Neuronal stem cell (in vitro differentiated cells): ENCODE results near the gene SERPINA5.

ENCODE experiments used
- DNase-seq: peaks from one replicate; pipeline ENCODE4 v3.0.0-alpha.2; 2013; ENCODE audit warnings: low spot score
- H2AFZ ChIP-seq: one replicate; pipeline ENCODE4 v1.6.1; 2013; ENCODE audit warnings: mild to moderate bottlenecking, low read length, inconsistent platforms
- H2AK5ac ChIP-seq: 2 replicates; pipeline ENCODE4 v1.6.1; 2013; ENCODE audit warnings: low read depth, mild to moderate bottlenecking, inconsistent platforms, low read length, moderate library complexity, mixed read lengths
- H2BK120ac ChIP-seq: 2 replicates; pipeline ENCODE4 v1.6.1; 2013; ENCODE audit warnings: low read depth, mild to moderate bottlenecking, inconsistent platforms, low read length, moderate library complexity, mixed read lengths
- H2BK12ac ChIP-seq: one replicate; pipeline ENCODE4 v1.6.1; 2013; ENCODE audit warnings: low read length, inconsistent platforms
- H2BK15ac ChIP-seq: 2 replicates; pipeline ENCODE4 v1.6.1; 2013; ENCODE audit warnings: mild to moderate bottlenecking, low read length, inconsistent platforms, mixed read lengths
- H2BK5ac ChIP-seq: one replicate; pipeline ENCODE4 v1.6.1; 2013; ENCODE audit warnings: inconsistent platforms, mild to moderate bottlenecking, low read length, moderate library complexity
- H3K14ac ChIP-seq: one replicate; pipeline ENCODE4 v1.6.1; 2013; ENCODE audit warnings: low read length, inconsistent platforms
- H3K18ac ChIP-seq: 2 replicates; pipeline ENCODE4 v1.6.1; 2013; ENCODE audit warnings: low read length, inconsistent platforms
- H3K23ac ChIP-seq: 2 replicates; pipeline ENCODE4 v1.6.1; 2013; ENCODE audit warnings: low read depth, mild to moderate bottlenecking, mixed read lengths, low read length, inconsistent platforms; ENCODE audit not compliant: poor library complexity
- H3K27ac ChIP-seq: replicated peaks from 3 replicates; pipeline ENCODE4 v1.5.1; 2013; ENCODE audit warnings: low read length, inconsistent platforms
- H3K27me3 ChIP-seq, 3 experiments: 2 replicates each; pipeline ENCODE4 v1.6.1; 2013; ENCODE audit warnings: low read length in 3 of 3, mild to moderate bottlenecking in 2 of 3, inconsistent platforms in 1 of 3, low read depth in 1 of 3, mixed read lengths in 1 of 3, moderate library complexity in 1 of 3; ENCODE audit not compliant: control insufficient read depth in 3 of 3, insufficient read depth in 3 of 3
- H3K36me3 ChIP-seq, 2 donors: replicated peaks in 1 of 2; 2 replicates each; pipeline ENCODE4 v1.6.1; 2013; ENCODE audit warnings: low read length in 2 of 2; ENCODE audit not compliant: control insufficient read depth in 2 of 2, insufficient read depth in 2 of 2
- H3K4ac ChIP-seq: 2 replicates; pipeline ENCODE4 v1.6.1; 2013; ENCODE audit warnings: inconsistent platforms, mild to moderate bottlenecking, low read length, moderate library complexity
- H3K4me1 ChIP-seq, 2 donors: 1 replicate in 1 of 2; 2 replicates in 1 of 2; pipeline ENCODE4 v1.6.1; 2013; ENCODE audit warnings: low read length in 2 of 2, low read depth in 1 of 2; ENCODE audit not compliant: control insufficient read depth in 2 of 2, insufficient read depth in 1 of 2
- H3K4me2 ChIP-seq: one replicate; pipeline ENCODE4 v1.6.1; 2013; ENCODE audit warnings: mild to moderate bottlenecking, low read length, inconsistent platforms; ENCODE audit not compliant: insufficient read depth, poor library complexity, severe bottlenecking
- H3K4me3 ChIP-seq, 2 donors: 2 replicates each; pipeline ENCODE4 v1.5.1; 2013; ENCODE audit warnings: low read length in 2 of 2, mild to moderate bottlenecking in 2 of 2, inconsistent platforms in 1 of 2, moderate library complexity in 1 of 2
- H3K79me1 ChIP-seq: one replicate; pipeline ENCODE4 v1.6.1; 2013; ENCODE audit warnings: low read depth, mild to moderate bottlenecking, inconsistent platforms, low read length, moderate library complexity
- H3K9ac ChIP-seq: one replicate; pipeline ENCODE4 v1.6.1; 2013; ENCODE audit warnings: mild to moderate bottlenecking, low read depth, low read length, inconsistent platforms; ENCODE audit not compliant: poor library complexity
- H3K9me3 ChIP-seq, 2 donors: replicated peaks in 1 of 2; 2 replicates each; pipeline versions ENCODE3 to v1.6.1; 2013; ENCODE audit warnings: low read length in 2 of 2, mild to moderate bottlenecking in 2 of 2, inconsistent platforms in 1 of 2, low read depth in 1 of 2, mixed read lengths in 1 of 2, moderate library complexity in 1 of 2; ENCODE audit not compliant: control insufficient read depth in 2 of 2, insufficient read depth in 1 of 2
- H4K8ac ChIP-seq: one replicate; pipeline ENCODE4 v1.6.1; 2013; ENCODE audit warnings: low read depth, mild to moderate bottlenecking, inconsistent platforms, low read length, moderate library complexity
- H4K91ac ChIP-seq: one replicate; pipeline ENCODE4 v1.6.1; 2013; ENCODE audit warnings: low read length, low read depth, mild to moderate bottlenecking, inconsistent platforms; ENCODE audit not compliant: poor library complexity
- WGBS, 2 donors: extraction: QIAGEN DNeasy Blood & Tissue Kit; methylation state at CpG; one replicate each; pipeline ENCODE4 v1.1.7; 2013; ENCODE audit warnings: missing lambda C conversion rate in 2 of 2, mixed read lengths in 1 of 2; ENCODE audit not compliant: insufficient read length in 2 of 2, insufficient replicate concordance in 1 of 2; ENCODE audit errors: extremely low coverage in 2 of 2; 5-methylcytosine and 5-hydroxymethylcytosine counted together

The SERPINA5 gene

GRCh38 chr14:94582199-94582750 lies 1.0 kb downstream of the SERPINA5 start:
- Histone ChIP-seq H3K23ac (no peak overlapping the region), H3K9me3 (no peaks in the 10 kb centered on the region), H3K36me3 (no peaks in the 10 kb centered on the region), H4K91ac (no peak overlapping the region), H2BK12ac (no peak overlapping the region), H3K4ac (no peak overlapping the region), H3K4me1 (peaks cover 0 to 10% of the 10 kb centered on the region in 2 donors), H2BK120ac (no peak overlapping the region), H3K9ac (no peak overlapping the region), H3K14ac (no peak overlapping the region), H3K4me3 (no peak overlapping the region), H3K4me2 (no peak overlapping the region), H2BK15ac (no peak overlapping the region), H3K27ac (no peak overlapping the region), H2AFZ (no peak overlapping the region), H2AK5ac (no peak overlapping the region), H2BK5ac (no peak overlapping the region), H3K18ac (no peak overlapping the region), H4K8ac (no peak overlapping the region), H3K79me1 (no peaks in the 10 kb centered on the region), H3K27me3 (no peaks in the 10 kb centered on the region)
- DNase-seq: no peak
- WGBS, 2 donors: no CpG with 5 or more reads among the region's 7 CpGs

DNA sequence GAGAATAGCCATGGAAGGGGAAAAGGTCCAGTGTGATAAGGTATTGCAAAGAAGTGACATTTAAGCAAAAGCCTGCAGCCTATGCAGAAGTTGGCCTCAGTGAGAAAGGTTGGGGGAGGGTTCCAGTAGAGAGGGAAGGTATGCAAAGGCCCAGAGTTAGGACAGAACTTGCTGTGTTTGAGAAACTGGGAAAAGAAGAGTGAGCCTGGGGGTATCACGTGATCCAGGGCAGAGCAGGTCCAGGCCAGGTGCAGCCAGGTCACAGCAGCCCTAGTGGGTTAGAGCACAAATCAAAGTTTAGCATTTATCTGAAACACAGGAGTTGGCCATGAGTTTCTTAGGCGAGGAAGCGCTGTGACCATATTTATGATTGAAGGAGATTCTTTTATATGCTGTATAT lies 1.6 kb downstream of the SERPINA5 start:
- Histone ChIP-seq H3K27me3 (no peaks in the 10 kb centered on the region), H2BK120ac (no peak overlapping the region), H2BK12ac (no peak overlapping the region), H3K4me1 (peaks cover 0 to 10% of the 10 kb centered on the region in 2 donors), H4K8ac (no peak overlapping the region), H3K14ac (no peak overlapping the region), H2AFZ (no peak overlapping the region), H2BK15ac (no peak overlapping the region), H3K9me3 (no peaks in the 10 kb centered on the region), H3K23ac (no peak overlapping the region), H4K91ac (no peak overlapping the region), H3K4ac (no peak overlapping the region), H3K27ac (no peak overlapping the region), H2AK5ac (no peak overlapping the region), H3K4me2 (no peak overlapping the region), H2BK5ac (no peak overlapping the region), H3K79me1 (no peaks in the 10 kb centered on the region), H3K36me3 (no peaks in the 10 kb centered on the region), H3K18ac (no peak overlapping the region), H3K4me3 (no peak overlapping the region), H3K9ac (no peak overlapping the region)
- no peak for DNase-seq
- no CpG with 5 or more reads among the region's 3 CpGs for WGBS, 2 donors

DNA sequence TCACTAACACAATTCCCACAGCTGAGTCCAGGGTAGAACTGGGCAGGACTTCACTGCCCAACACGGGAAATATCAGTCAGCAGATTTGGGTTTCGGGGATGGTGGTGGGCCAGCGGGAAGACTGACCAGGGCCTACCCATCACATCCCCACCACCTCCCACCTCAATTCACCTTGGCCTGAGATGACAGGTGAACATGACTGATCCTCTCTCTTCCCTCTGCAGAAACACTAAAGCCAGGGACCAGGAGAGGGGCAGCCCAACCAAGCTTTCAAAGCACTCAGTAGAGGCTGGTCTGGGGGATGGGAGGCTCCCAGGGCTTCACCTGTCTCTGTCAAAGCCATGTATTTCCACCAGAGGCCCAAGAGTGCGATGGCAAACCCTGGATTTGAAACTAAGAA lies 2.3 kb downstream of the SERPINA5 start:
- H2BK5ac ChIP-seq: no peak overlapping the region
- no peak overlapping the region for H3K4me2 ChIP-seq
- H2BK15ac ChIP-seq: no peak overlapping the region
- no peak overlapping the region for H3K27ac ChIP-seq
- H2BK120ac ChIP-seq: no peak overlapping the region
- no peaks in the 10 kb centered on the region for H3K36me3 ChIP-seq
- peaks cover 0 to 10% of the 10 kb centered on the region in 2 donors for H3K4me1 ChIP-seq
- H4K91ac ChIP-seq: no peak overlapping the region
- H3K27me3 ChIP-seq: no peaks in the 10 kb centered on the region
- no peak overlapping the region for H2BK12ac ChIP-seq
- no CpG with 5 or more reads among the region's 4 CpGs for WGBS, 2 donors
- H3K18ac ChIP-seq: no peak overlapping the region
- no peak overlapping the region for H3K4me3 ChIP-seq
- no peak overlapping the region for H3K4ac ChIP-seq
- no peak overlapping the region for H3K14ac ChIP-seq
- no peak overlapping the region for H4K8ac ChIP-seq
- H2AK5ac ChIP-seq: no peak overlapping the region
- no peaks in the 10 kb centered on the region for H3K79me1 ChIP-seq
- no peak overlapping the region for H3K23ac ChIP-seq
- H3K9me3 ChIP-seq: no peaks in the 10 kb centered on the region
- DNase-seq: no peak
- H3K9ac ChIP-seq: no peak overlapping the region
- H2AFZ ChIP-seq: no peak overlapping the region

- Histone ChIP-seq H3K18ac (no peak overlapping the region), H3K4me3 (no peak overlapping the region), H4K91ac (no peak overlapping the region), H2BK15ac (no peak overlapping the region), H3K27me3 (no peaks in the 10 kb centered on the region), H3K36me3 (no peaks in the 10 kb centered on the region), H3K14ac (no peak overlapping the region), H3K4me2 (no peak overlapping the region), H2BK120ac (no peak overlapping the region), H2AFZ (no peak overlapping the region), H3K9ac (no peak overlapping the region), H3K23ac (no peak overlapping the region), H3K4me1 (peaks cover 0 to 10% of the 10 kb centered on the region in 2 donors), H3K4ac (no peak overlapping the region), H4K8ac (no peak overlapping the region), H2BK12ac (no peak overlapping the region), H3K79me1 (no peaks in the 10 kb centered on the region), H3K27ac (no peak overlapping the region), H2BK5ac (no peak overlapping the region), H2AK5ac (no peak overlapping the region), H3K9me3 (no peaks in the 10 kb centered on the region)
- WGBS, 2 donors: no CpG with 5 or more reads among the region's 5 CpGs
- DNase-seq: no peak
These were observed 3.5 kb downstream of the SERPINA5 start for GRCh38 chr14:94584591-94585280.
